GM13977 (cell line): Measurements from ENCODE around the gene H2AZ2.

Experiments
- DNase-seq: peaks from one replicate; pipeline ENCODE4 v3.0.0; 2012; ENCODE audit warnings: low spot score
- in situ Hi-C: fragments of 300-500 bp; cut with MboI; formaldehyde crosslinking; loops from one replicate; pipeline ENCODE4 v1.12.0; 2022; ENCODE audit warnings: low sequenced_read_pairs, low pct_unique_long_range_greater_than_20kb, mixed read lengths, inconsistent platforms; ENCODE audit not compliant: unreplicated experiment
- TF ChIP-seq, protein P1 (sequence below): IDR thresholded peaks from 2 replicates; pipeline ENCODE4 v1.5.1; 2012; ENCODE audit warnings: mild to moderate bottlenecking, control low read depth; ENCODE audit not compliant: insufficient read depth; ENCODE audit errors: extremely low read depth, missing control alignments

H2AZ2 gene

DNA sequence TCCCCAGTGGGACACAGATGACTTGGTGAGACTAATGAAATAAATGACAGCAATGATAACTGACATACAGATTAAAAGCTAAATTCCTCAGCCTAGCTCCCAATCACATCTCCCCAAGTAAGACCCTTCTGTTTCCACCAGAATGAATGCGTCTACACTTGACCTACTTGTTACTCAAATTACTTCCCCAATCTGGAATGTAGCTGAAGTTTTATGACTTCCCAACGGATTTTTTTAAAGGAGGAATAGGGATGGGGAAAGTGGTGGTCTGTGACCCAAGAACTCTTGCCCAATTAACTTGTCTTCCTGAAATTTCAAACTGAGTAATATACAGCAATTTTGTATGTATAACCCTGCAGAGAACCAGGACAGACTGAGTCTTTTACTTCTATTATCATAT lies 9.1 kb downstream of the H2AZ2 start:
- TF ChIP-seq, protein P1, sequence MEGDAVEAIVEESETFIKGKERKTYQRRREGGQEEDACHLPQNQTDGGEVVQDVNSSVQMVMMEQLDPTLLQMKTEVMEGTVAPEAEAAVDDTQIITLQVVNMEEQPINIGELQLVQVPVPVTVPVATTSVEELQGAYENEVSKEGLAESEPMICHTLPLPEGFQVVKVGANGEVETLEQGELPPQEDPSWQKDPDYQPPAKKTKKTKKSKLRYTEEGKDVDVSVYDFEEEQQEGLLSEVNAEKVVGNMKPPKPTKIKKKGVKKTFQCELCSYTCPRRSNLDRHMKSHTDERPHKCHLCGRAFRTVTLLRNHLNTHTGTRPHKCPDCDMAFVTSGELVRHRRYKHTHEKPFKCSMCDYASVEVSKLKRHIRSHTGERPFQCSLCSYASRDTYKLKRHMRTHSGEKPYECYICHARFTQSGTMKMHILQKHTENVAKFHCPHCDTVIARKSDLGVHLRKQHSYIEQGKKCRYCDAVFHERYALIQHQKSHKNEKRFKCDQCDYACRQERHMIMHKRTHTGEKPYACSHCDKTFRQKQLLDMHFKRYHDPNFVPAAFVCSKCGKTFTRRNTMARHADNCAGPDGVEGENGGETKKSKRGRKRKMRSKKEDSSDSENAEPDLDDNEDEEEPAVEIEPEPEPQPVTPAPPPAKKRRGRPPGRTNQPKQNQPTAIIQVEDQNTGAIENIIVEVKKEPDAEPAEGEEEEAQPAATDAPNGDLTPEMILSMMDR: no peak
- DNase-seq: no peak
- in situ Hi-C loops: no loop called here

GRCh38 chr7:44827567-44827966 lies 20.3 kb downstream of the H2AZ2 start:
- in situ Hi-C loops: no loop called here
- TF ChIP-seq, protein P1: no peak
- DNase-seq: no peak

DNA sequence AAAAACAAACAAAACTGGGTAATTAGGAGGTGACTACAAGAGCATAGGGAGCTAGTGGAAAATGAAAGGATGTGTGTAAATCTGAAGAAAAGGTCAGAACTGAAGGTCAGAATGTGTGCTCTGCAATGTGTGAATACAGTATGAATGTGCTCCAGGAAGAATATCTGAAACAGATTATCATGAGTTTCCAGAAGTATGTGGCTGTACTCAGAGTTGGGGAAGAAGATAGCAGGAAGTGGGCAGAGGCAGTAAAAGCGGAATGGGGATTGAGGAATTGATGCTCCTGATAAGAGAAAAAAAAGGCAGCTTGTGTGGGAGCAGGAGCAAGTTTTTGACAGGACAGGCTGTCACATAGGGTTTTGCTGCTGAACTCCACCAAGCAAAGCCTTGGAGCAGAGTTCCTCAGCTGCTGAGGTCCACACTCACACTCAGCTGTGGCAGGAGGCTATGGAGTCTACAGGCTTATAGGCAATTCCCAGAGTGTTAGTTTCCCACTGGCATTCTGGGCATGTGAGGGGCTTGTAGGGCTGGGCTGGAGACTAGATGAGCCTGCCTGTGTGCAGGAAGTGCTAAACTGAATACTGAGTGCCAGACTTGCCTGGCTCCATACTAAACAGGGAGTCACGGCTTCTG lies 22.9 kb downstream of the H2AZ2 start:
- in situ Hi-C loops: no loop called here
- no peak for DNase-seq
- TF ChIP-seq, protein P1: no peak

DNA sequence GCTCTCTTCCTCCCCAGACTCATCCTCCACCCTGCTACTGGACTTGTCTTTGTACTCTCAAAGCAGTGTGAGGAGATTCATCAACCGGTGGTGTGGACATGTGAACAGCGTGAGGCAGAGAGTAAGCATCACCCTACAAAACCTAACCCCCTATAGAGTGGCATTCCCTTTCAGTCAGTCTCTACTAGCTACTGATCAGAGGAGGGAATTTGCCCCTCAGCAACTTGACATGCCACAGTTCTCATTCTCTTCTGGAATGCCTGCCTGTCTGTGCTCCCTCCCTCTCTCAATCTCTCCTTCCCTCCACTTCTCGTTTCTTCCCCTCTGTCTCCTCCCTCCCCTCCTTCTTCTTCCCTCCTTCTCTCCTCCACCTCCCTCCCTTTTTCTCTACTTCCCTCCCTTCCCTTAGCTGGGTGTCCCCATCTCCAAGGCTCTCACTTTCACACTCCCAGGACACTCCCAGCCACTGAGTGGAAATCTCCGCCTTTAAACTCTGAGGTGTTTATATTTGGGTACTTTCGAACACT lies 24.6 kb downstream of the H2AZ2 start:
- no peak for DNase-seq
- TF ChIP-seq, protein P1: no peak
- in situ Hi-C loops: no loop called here

GRCh38 chr7:44819292-44819691 lies 28.6 kb downstream of the H2AZ2 start:
- DNase-seq: no peak
- in situ Hi-C loops: no loop called here
- TF ChIP-seq, protein P1: no peak

GRCh38 chr7:44814919-44815318 lies 33.0 kb downstream of the H2AZ2 start:
- DNase-seq: no peak
- TF ChIP-seq, protein P1: no peak

More at GRCh38 chr7:44814919-44815318, 33.0 kb downstream of the H2AZ2 start:
- in situ Hi-C loops: no loop called here
